ENCODE measurements around the gene SLFN12L. TPM values are rescaled to one million over a fixed set of nuclear protein-coding genes. Genes with fewer than 3 reads are reported as not detected.
"Not testable (repeated sequence)": the region's sequence is repeated elsewhere in the genome, so short reads cannot be mapped to it uniquely, and the experiment has no call there.

Gene SLFN12L
- total RNA-seq, 1 donor from 2014 or later: not detected

DNA sequence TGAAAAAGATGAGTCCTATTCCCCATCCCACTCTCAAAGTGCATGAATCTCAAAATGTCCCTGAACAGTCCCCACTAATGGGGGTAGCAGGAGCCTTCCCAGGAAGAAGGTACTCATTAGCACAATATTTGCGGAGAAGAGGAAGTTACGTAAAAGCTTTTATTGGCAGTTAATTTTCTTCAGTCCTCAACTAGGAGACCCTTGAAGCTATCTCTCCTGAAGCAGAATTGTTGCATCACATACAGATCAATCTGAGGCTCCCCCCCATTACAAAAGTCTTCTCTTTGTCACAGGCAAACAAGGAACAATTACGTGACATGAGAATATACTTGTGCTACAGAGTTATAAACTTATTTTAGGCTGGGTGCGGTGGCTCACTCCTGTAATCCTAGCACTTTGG is 14.2 kb downstream of the SLFN12L start:
- Mint-ChIP-seq H3K27me3 (ENCODE audit: low read depth) (peaks cover 51% of the 10 kb centered on the region), H3K36me3 (ENCODE audit: low read depth) (peaks cover 2% of the 10 kb centered on the region), H3K4me1 (ENCODE audit: low read depth) (no peaks in the 10 kb centered on the region), H3K4me3 (ENCODE audit: unreplicated experiment) (no peak overlapping the region), H3K27ac (ENCODE audit: unreplicated experiment) (no peak overlapping the region), H3K9me3 (ENCODE audit: low read depth) (peaks cover 20% of the 10 kb centered on the region)
- DNase-seq (ENCODE audit: low spot score): no peak
- no peak for TF ChIP-seq CTCF (IDR thresholded peaks at IDR 0.05)

- not testable (repeated sequence) for DNase-seq (ENCODE audit: low spot score); H3K4me3 Mint-ChIP-seq (ENCODE audit: unreplicated experiment); H3K36me3 Mint-ChIP-seq (ENCODE audit: low read depth); H3K27ac Mint-ChIP-seq (ENCODE audit: unreplicated experiment); H3K4me1 Mint-ChIP-seq (ENCODE audit: low read depth)
- peaks cover 21% of the 10 kb centered on the region for H3K9me3 Mint-ChIP-seq (ENCODE audit: low read depth)
- H3K27me3 Mint-ChIP-seq (ENCODE audit: low read depth): peaks cover 53% of the 10 kb centered on the region
These were observed 15.7 kb downstream of the SLFN12L start for GRCh38 chr17:35521654-35522256.

DNA sequence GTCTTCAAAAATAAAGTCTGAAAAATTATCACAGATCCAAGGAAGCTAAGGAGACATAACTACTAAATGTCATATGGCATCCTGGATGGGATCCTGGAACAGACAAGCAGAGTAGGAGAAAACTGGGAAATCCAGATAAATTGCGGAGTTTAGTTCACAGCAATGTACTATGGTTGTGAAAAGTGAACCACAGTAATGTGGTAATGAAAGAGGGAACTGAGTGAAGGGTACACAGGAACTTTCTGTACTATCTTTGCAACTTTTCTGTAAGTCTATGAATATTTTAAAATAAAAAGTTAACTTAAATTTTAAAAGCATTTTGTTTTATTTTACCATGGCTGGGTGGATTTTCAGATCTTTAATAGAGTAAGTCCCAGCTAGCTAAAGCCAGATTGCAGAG is 16.3 kb downstream of the SLFN12L start:
- no peak for TF ChIP-seq CTCF (IDR thresholded peaks at IDR 0.05)
- H3K27me3 Mint-ChIP-seq (ENCODE audit: low read depth): peaks cover 51% of the 10 kb centered on the region
- H3K4me3 Mint-ChIP-seq (ENCODE audit: unreplicated experiment): no peak overlapping the region
- H3K27ac Mint-ChIP-seq (ENCODE audit: unreplicated experiment): no peak overlapping the region
- H3K36me3 Mint-ChIP-seq (ENCODE audit: low read depth): peaks cover 4% of the 10 kb centered on the region
- H3K4me1 Mint-ChIP-seq (ENCODE audit: low read depth): no peaks in the 10 kb centered on the region
- H3K9me3 Mint-ChIP-seq (ENCODE audit: low read depth): peaks cover 18% of the 10 kb centered on the region
- no peak for DNase-seq (ENCODE audit: low spot score)

DNA sequence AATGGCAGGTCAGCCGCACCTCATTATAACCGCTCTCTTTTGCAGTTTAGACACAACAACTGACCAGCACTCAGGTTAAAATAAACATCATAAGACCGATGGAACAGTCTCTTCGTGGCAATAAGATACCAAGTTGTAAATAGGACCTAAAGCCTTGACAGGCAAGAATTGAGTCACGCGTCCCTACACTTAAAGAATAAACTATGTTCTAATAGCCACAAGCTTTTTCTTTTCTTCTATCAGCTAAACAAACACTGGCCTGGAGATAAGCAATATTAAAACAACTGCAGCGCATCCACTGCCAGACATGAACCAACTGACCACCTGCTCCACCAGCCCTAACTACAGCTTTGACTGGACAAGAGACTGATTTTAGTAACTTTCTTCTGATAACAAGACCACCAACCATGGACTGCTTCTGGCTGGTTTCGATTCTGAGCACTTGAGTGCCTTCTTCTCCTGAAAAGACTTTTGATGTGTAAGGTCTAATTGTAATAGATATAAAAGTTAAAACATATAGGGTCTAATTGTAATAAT is 17.5 kb downstream of the SLFN12L start:
- Mint-ChIP-seq H3K36me3 (ENCODE audit: low read depth) (peaks cover 4% of the 10 kb centered on the region), H3K27me3 (ENCODE audit: low read depth) (peaks cover 43% of the 10 kb centered on the region), H3K4me3 (ENCODE audit: unreplicated experiment) (no peak overlapping the region), H3K4me1 (ENCODE audit: low read depth) (no peaks in the 10 kb centered on the region), H3K27ac (ENCODE audit: unreplicated experiment) (no peak overlapping the region), H3K9me3 (ENCODE audit: low read depth) (peaks cover 8% of the 10 kb centered on the region)
- DNase-seq (ENCODE audit: low spot score): no peak
- TF ChIP-seq CTCF (IDR thresholded peaks at IDR 0.05): no peak

DNA sequence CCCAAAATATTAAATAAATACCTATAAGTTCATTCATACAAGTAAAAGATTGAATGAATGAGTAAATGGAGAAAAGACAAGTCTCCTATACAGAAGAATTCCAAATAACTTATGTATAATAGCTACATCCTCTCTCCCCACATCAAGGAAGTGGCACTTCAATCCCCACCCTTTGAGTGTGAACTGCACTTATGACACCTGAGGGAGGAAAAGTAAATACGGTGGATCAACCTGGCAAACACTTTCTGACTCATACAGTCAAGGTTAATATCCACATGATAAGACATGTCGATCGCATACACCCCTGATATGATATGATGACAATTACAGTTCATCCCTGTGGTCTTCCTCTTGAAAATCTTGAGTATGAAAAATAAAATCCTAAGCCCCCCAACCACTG is 18.0 kb downstream of the SLFN12L start:
- no peak for DNase-seq (ENCODE audit: low spot score)
- H3K27ac Mint-ChIP-seq (ENCODE audit: unreplicated experiment): no peak overlapping the region
- no peaks in the 10 kb centered on the region for H3K4me1 Mint-ChIP-seq (ENCODE audit: low read depth)
- peaks cover 4% of the 10 kb centered on the region for H3K36me3 Mint-ChIP-seq (ENCODE audit: low read depth)
- H3K9me3 Mint-ChIP-seq (ENCODE audit: low read depth): peaks cover 6% of the 10 kb centered on the region
- peaks cover 44% of the 10 kb centered on the region for H3K27me3 Mint-ChIP-seq (ENCODE audit: low read depth)
- no peak for TF ChIP-seq CTCF (IDR thresholded peaks at IDR 0.05)
- no peak overlapping the region for H3K4me3 Mint-ChIP-seq (ENCODE audit: unreplicated experiment)

DNA sequence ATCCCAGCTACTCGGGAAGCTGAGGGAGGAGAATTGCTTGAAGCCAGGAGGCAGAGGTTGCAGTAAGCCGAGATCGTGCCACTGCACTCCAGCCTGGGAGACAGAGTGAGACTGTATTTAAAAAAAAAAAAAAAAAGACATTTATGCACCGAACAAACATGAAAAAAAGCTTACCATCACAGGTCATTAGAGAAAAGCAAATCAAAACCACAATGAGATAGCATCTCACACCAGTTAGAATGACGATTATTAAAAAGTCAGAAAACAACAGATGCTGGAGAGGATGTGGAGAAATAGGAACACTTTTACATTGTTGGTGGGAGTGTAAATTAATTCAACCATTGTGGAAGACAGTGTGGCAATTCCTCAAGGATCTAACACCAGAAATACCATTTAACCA is 19.0 kb downstream of the SLFN12L start:
- H3K4me1 Mint-ChIP-seq (ENCODE audit: low read depth); DNase-seq (ENCODE audit: low spot score); H3K36me3 Mint-ChIP-seq (ENCODE audit: low read depth); H3K4me3 Mint-ChIP-seq (ENCODE audit: unreplicated experiment); H3K9me3 Mint-ChIP-seq (ENCODE audit: low read depth); H3K27ac Mint-ChIP-seq (ENCODE audit: unreplicated experiment): not testable (repeated sequence)
- peaks cover 38% of the 10 kb centered on the region for H3K27me3 Mint-ChIP-seq (ENCODE audit: low read depth)

Measured in chondrocyte (in vitro differentiated cells).